Endothelial cell of umbilical vein (primary cell): ENCODE measurements around the gene RALGPS1. TPM values are rescaled to one million over a fixed set of nuclear protein-coding genes. Genes with fewer than 3 reads are reported as not detected.

Source experiments
- BruUV-seq: library from RNA; stranded (reverse); fragments of 400-500 nt; replicated peaks from 2 replicates; lab custom pipeline; 2021; lab: Mats Ljungman, UMichigan
- CTCF ChIA-PET: fragments of 300-600, 350-600 bp; sonication (Branson Sonifier 250); formaldehyde crosslinking; loops from one replicate; lab custom pipeline; 2021; ENCODE audit warnings: antibody characterized with exemption, inconsistent platforms; lab: Charles Lee
- POLR2A ChIA-PET: fragments of 300-600, 350-600 bp; sonication (Branson Sonifier 250); formaldehyde crosslinking; loops from one replicate; lab custom pipeline; 2021; ENCODE audit warnings: antibody characterized with exemption, inconsistent platforms; lab: Charles Lee
- DNase-seq: peaks from one replicate; pipeline ENCODE4 v3.0.0-alpha.2; 2011; ENCODE audit warnings: low read depth, low spot score
- FAIRE-seq: peaks from 2 replicates; lab custom pipeline; 2011; peaks lifted over from hg19 to GRCh38; lab: Jason Lieb, UNC
- H2AFZ ChIP-seq: 2 replicates; pipeline ENCODE4 v1.6.0; 2012; ENCODE audit warnings: low read depth, low read length, control low read depth, inconsistent platforms
- H3K27ac ChIP-seq: 2 replicates; pipeline ENCODE4 v1.5.1; 2011; ENCODE audit warnings: low read depth, mild to moderate bottlenecking, control low read depth, low read length, moderate library complexity; ENCODE audit not compliant: insufficient read depth
- H3K27me3 ChIP-seq, 2 experiments: 2 replicates each; pipeline versions ENCODE4 v1.6.0 to v1.6.1; 2011; ENCODE audit warnings: low read length in 2 of 2, mixed read lengths in 1 of 2; ENCODE audit not compliant: control insufficient read depth in 2 of 2, insufficient read depth in 2 of 2
- H3K36me3 ChIP-seq, 2 experiments: 2 replicates in 1 of 2; 3 replicates in 1 of 2; pipeline ENCODE4 v1.5.1; 2011; ENCODE audit warnings: low read length in 2 of 2, mild to moderate bottlenecking in 1 of 2, moderate library complexity in 1 of 2; ENCODE audit not compliant: control insufficient read depth in 2 of 2, insufficient read depth in 2 of 2; ENCODE audit errors: extremely low read depth in 1 of 2
- H3K4me1 ChIP-seq: 3 replicates; pipeline ENCODE4 v1.5.1; 2011; ENCODE audit warnings: mild to moderate bottlenecking, low read length; ENCODE audit not compliant: control insufficient read depth, insufficient read depth; ENCODE audit errors: extremely low read depth
- H3K4me2 ChIP-seq: 2 replicates; pipeline ENCODE4 v1.6.1; 2011; ENCODE audit warnings: low read length, control low read depth, mixed read lengths; ENCODE audit not compliant: insufficient read depth
- H3K4me3 ChIP-seq, 3 experiments: fragments of 200-600 bp in 1 of 3; sonication (generic), shearing (Covaris generic) in 1 of 3; replicated peaks in 1 of 3; 2 replicates each; pipeline ENCODE4 v1.5.1; 2011 to 2016; ENCODE audit warnings: control low read depth in 3 of 3, low read length in 3 of 3, mild to moderate bottlenecking in 2 of 3, inconsistent platforms in 1 of 3, low read depth in 1 of 3, moderate library complexity in 1 of 3; ENCODE audit not compliant: insufficient read depth in 1 of 3
- H3K79me2 ChIP-seq: 2 replicates; pipeline ENCODE4 v1.6.0; 2012; ENCODE audit warnings: low read length, inconsistent platforms; ENCODE audit not compliant: control insufficient read depth, insufficient read depth
- H3K9ac ChIP-seq: replicated peaks from 2 replicates; pipeline ENCODE3; 2011; ENCODE audit warnings: low read length, control low read depth; ENCODE audit not compliant: insufficient read depth; ENCODE audit errors: extremely low read depth
- H3K9me1 ChIP-seq: replicated peaks from 3 replicates; pipeline ENCODE4 v1.6.0; 2011; ENCODE audit warnings: mild to moderate bottlenecking, low read length; ENCODE audit not compliant: control insufficient read depth, insufficient read depth; ENCODE audit errors: extremely low read depth
- H3K9me3 ChIP-seq: replicated peaks from 2 replicates; pipeline ENCODE4 v1.5.1; 2012; ENCODE audit warnings: low read length, inconsistent platforms; ENCODE audit not compliant: control insufficient read depth, insufficient read depth
- H4K20me1 ChIP-seq: replicated peaks from 2 replicates; pipeline ENCODE3; 2011; ENCODE audit warnings: mild to moderate bottlenecking, low read length; ENCODE audit not compliant: control insufficient read depth, insufficient read depth; ENCODE audit errors: extremely low read depth
- EZH2 ChIP-seq: IDR thresholded peaks from 2 replicates; pipeline ENCODE4 v1.6.1; 2012; ENCODE audit warnings: borderline replicate concordance, low read depth, mild to moderate bottlenecking, moderate library complexity, low read length, inconsistent platforms; ENCODE audit not compliant: severe bottlenecking
- FOS ChIP-seq: IDR thresholded peaks from 2 replicates; pipeline ENCODE4 v1.6.1; 2011; ENCODE audit warnings: mild to moderate bottlenecking, low read length, moderate library complexity, borderline replicate concordance; ENCODE audit not compliant: insufficient read depth
- GATA2 ChIP-seq: IDR thresholded peaks from 2 replicates; pipeline ENCODE4 v1.7.0; 2011; ENCODE audit warnings: low read depth, mild to moderate bottlenecking, moderate library complexity, mixed read lengths, low read length; ENCODE audit not compliant: insufficient read length, insufficient read depth
- JUN ChIP-seq: IDR thresholded peaks from 2 replicates; pipeline ENCODE4 v1.6.1; 2011; ENCODE audit warnings: borderline replicate concordance, low read depth; ENCODE audit not compliant: insufficient read length, insufficient read depth
- MYC ChIP-seq: IDR thresholded peaks from one replicate; pipeline ENCODE4 v1.6.1; 2011; ENCODE audit warnings: mild to moderate bottlenecking, low read depth, low read length
- POLR2A ChIP-seq: IDR thresholded peaks from 2 replicates; pipeline ENCODE4 v1.6.1; 2012; ENCODE audit warnings: low read depth, mild to moderate bottlenecking, control low read depth, low read length
- dilution Hi-C: fragments of 300-500 bp; cut with MboI; formaldehyde crosslinking; loops from one replicate; pipeline ENCODE4 v1.15.0; 2019; ENCODE audit warnings: low sequenced_read_pairs; ENCODE audit not compliant: extremely low pct_ligation_motif_present
- intact Hi-C: fragments of 100-400 bp; cut with micrococcal nuclease; formaldehyde crosslinking; loops from one replicate; pipeline ENCODE4 v1.10.0; 2022
- polyA plus RNA-seq, 4 experiments: library from polyadenylated mRNA; depleted of rRNA in 3 of 4; stranded (reverse) in 3 of 4; unstranded in 1 of 4; fragments of >200 nt; gene quantifications; 2 replicates each; pipeline versions ENCODE4 v1.2.1 to v1.2.3, GENCODE V29; 2011 to 2012; ENCODE audit warnings: missing spikeins in 1 of 4
- total RNA-seq: library from RNA; stranded (reverse); gene quantifications from 2 replicates; pipeline ENCODE4 v1.2.3, GENCODE V29; 2021
- TF ChIP-seq, protein P1 (sequence below): IDR thresholded peaks from 2 replicates; pipeline ENCODE4 v1.6.1; 2011; ENCODE audit not compliant: insufficient read depth, insufficient read length

Gene RALGPS1
- total and polyA plus RNA-seq, 2 donors (not counting 3 experiments of a cell fraction or from before 2014, with no cell fraction given) = 3.8 to 5.5 TPM

DNA sequence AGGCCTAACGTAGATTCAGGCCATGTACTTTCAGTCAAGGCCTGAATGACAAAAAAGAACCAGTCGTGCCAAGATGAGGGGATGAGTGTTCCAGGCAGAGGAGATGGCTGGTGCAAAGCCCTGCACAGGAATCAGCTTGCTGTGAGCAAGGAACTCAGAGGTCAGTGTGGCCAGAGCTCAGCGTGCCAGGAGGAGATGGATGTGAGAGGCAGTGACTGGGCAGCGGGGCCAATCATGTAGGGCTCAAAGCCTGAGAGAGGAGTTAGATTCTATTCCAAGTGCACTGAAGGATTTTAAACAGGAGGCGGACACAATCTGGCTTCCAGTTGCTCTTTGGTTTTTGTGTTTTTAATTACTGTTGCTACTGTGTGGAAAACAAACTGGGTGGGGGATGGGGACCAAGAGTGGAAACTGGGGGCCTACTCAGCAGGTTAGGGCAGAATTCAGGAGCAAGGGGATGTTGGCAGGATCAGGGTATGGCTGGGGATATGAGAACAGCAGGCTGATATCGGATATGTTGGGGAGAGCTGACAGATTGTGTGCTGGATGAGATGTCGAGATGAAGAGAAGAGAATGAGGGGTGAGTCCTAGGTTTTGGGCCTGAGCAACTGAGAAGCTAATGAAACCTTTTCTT lies 143.5 kb downstream of the RALGPS1 start:
- Histone ChIP-seq H3K27me3 (no peaks in the 10 kb centered on the region), H3K4me3 (no peak overlapping the region), H3K4me2 (no peak overlapping the region), H3K4me1 (peaks cover 15% of the 10 kb centered on the region), H4K20me1 (no peaks in the 10 kb centered on the region), H3K36me3 (no peaks in the 10 kb centered on the region), H3K79me2 (no peaks in the 10 kb centered on the region), H3K27ac (no peak overlapping the region), H3K9me3 (no peaks in the 10 kb centered on the region), H2AFZ (no peak overlapping the region), H3K9me1 (no peaks in the 10 kb centered on the region), H3K9ac (no peak overlapping the region)
- FAIRE-seq (no peak), DNase-seq (no peak)
- CTCF ChIA-PET = interaction anchor here (2.4 kb wide), 1 partner anchor 9 kb away, joined by 15 read pairs; no protein-coding TSS in a partner anchor
- dilution Hi-C loops (no loop called here), intact Hi-C loops (no loop called here)
- no TSS peak for BruUV-seq
- no peak for TF ChIP-seq EZH2
- no peak for TF ChIP-seq MYC
- TF ChIP-seq GATA2 = no peak
- no peak for TF ChIP-seq POLR2A
- TF ChIP-seq, protein P1, sequence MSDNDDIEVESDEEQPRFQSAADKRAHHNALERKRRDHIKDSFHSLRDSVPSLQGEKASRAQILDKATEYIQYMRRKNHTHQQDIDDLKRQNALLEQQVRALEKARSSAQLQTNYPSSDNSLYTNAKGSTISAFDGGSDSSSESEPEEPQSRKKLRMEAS = no peak
- no peak for TF ChIP-seq FOS
- POLR2A ChIA-PET = no interaction called here

DNA sequence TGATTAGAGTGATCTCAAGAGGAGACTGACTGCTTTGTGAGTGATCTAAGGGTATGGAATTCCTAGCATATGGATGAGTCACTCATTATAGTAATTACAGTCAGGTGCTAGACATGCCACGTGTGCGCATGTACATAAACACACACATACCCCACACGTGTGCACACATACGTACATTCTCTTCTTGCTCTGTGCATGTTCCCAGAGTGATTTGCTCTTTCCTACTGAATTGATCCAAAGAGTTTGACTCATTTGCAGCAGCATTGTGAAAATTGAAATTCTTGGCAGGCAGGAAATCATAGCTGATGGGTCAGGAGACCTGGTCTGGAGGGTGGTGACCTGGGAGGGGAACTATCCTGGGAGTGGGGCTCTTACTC lies 144.1 kb downstream of the RALGPS1 start:
- POLR2A ChIA-PET = no interaction called here
- no peak for TF ChIP-seq MYC
- TF ChIP-seq EZH2 = no peak
- peak; percentile 36 for TF ChIP-seq JUN
- no peak for TF ChIP-seq POLR2A
- peak; percentile 30 for TF ChIP-seq FOS
- Histone ChIP-seq H3K4me3 (no peak overlapping the region), H3K9me3 (no peaks in the 10 kb centered on the region), H3K9me1 (no peaks in the 10 kb centered on the region), H3K4me1 (peaks cover 10% of the 10 kb centered on the region), H3K27me3 (no peaks in the 10 kb centered on the region), H4K20me1 (no peaks in the 10 kb centered on the region), H3K4me2 (no peak overlapping the region), H3K79me2 (no peaks in the 10 kb centered on the region), H3K36me3 (no peaks in the 10 kb centered on the region), H3K27ac (no peak overlapping the region), H3K9ac (no peak overlapping the region), H2AFZ (no peak overlapping the region)
- BruUV-seq = no TSS peak
- CTCF ChIA-PET = interaction anchor here (2.4 kb wide), 1 partner anchor 10 kb away, joined by 15 read pairs; no protein-coding TSS in a partner anchor
- FAIRE-seq (no peak), DNase-seq (peak; percentile 31)
- intact Hi-C loops = no loop called here
- dilution Hi-C loops = no loop called here
